ENCODE results near the gene PRPF31. TPM values are rescaled to one million over a fixed set of nuclear protein-coding genes. Genes with fewer than 3 reads are reported as not detected.

PRPF31 gene
- total RNA-seq, 2 donors from 2014 or later, result 26.1 to 46.2 TPM

- no peak for DNase-seq (ENCODE audit: low spot score)
- Histone ChIP-seq H3K27me3 (no peaks in the 10 kb centered on the region), H3K4me3 (no peak overlapping the region), H3K9me3 (no peaks in the 10 kb centered on the region), H3K36me3 (peaks cover 48% of the 10 kb centered on the region), H3K4me1 (peaks cover 0 to 13% of the 10 kb centered on the region in 2 donors), H3K27ac (no peak overlapping the region)
- TF ChIP-seq CTCF (IDR thresholded peaks at IDR 0.05), result no peak
Observed at GRCh38 chr19:54104998-54105715, 10.4 kb upstream of the PRPF31 start.

- no peak overlapping the region for H3K4me3 ChIP-seq
- no peak for DNase-seq (ENCODE audit: low spot score)
- H3K36me3 ChIP-seq, result peaks cover 51% of the 10 kb centered on the region
- TF ChIP-seq CTCF (IDR thresholded peaks at IDR 0.05), result no peak
- H3K9me3 ChIP-seq, result no peaks in the 10 kb centered on the region
- H3K27me3 ChIP-seq, result no peaks in the 10 kb centered on the region
- peaks cover 0 to 13% of the 10 kb centered on the region in 2 donors for H3K4me1 ChIP-seq
- no peak overlapping the region for H3K27ac ChIP-seq
Observed at GRCh38 chr19:54105796-54106195, 9.8 kb upstream of the PRPF31 start.

GRCh38 chr19:54106716-54107115 lies 8.8 kb upstream of the PRPF31 start:
- no peak for TF ChIP-seq CTCF (IDR thresholded peaks at IDR 0.05)
- Histone ChIP-seq H3K27ac (no peak overlapping the region), H3K27me3 (no peaks in the 10 kb centered on the region), H3K9me3 (no peaks in the 10 kb centered on the region), H3K4me1 (peaks cover 0 to 13% of the 10 kb centered on the region in 2 donors), H3K36me3 (peaks cover 55% of the 10 kb centered on the region), H3K4me3 (no peak overlapping the region)
- no peak for DNase-seq (ENCODE audit: low spot score)

GRCh38 chr19:54107876-54108490 lies 7.6 kb upstream of the PRPF31 start:
- Histone ChIP-seq H3K4me1 (peaks cover 0 to 8% of the 10 kb centered on the region in 2 donors), H3K36me3 (peaks cover 55% of the 10 kb centered on the region), H3K4me3 (no peak overlapping the region), H3K27ac (no peak overlapping the region), H3K27me3 (no peaks in the 10 kb centered on the region), H3K9me3 (no peaks in the 10 kb centered on the region)
- no peak for DNase-seq (ENCODE audit: low spot score)
- TF ChIP-seq CTCF (IDR thresholded peaks at IDR 0.05), result no peak

GRCh38 chr19:54108496-54108895 lies 7.1 kb upstream of the PRPF31 start:
- DNase-seq (ENCODE audit: low spot score), result no peak
- Histone ChIP-seq H3K9me3 (no peaks in the 10 kb centered on the region), H3K4me1 (peaks cover 0 to 5% of the 10 kb centered on the region in 2 donors), H3K4me3 (no peak overlapping the region), H3K27ac (no peak overlapping the region), H3K27me3 (no peaks in the 10 kb centered on the region), H3K36me3 (peaks cover 55% of the 10 kb centered on the region)
- TF ChIP-seq CTCF (IDR thresholded peaks at IDR 0.05), result no peak
